Activated CD4-positive, CD25-positive, alpha-beta regulatory T cell treated with anti-CD3 and anti-CD28 coated beads, Interleukin-2, amount 50 U/mL, for 24 hours (primary cell): Measurements from ENCODE around the gene ESPN.
"Not testable (repeated sequence)": the region's sequence is repeated elsewhere in the genome, so short reads cannot be mapped to it uniquely, and the experiment has no call there.

Experiments
- ATAC-seq, 2 donors: fragments of 150-1000 bp; cut with Tn5 transposase; one replicate each; pipeline ENCODE4 v1.10.0; 2021; ENCODE audit warnings: mild to moderate bottlenecking in 1 of 2, moderate library complexity in 1 of 2

ESPN gene

GRCh38 chr1:6424619-6425593 lies at the start of gene ESPN:
TSS of gene ESPN (plus strand) at chr1:6424776. CDS start at chr1:6424956, 180 bp downstream.
- peak; percentile 19 to 30 for ATAC-seq

- no peak for ATAC-seq
These were observed 46.4 kb upstream of the ESPN start for GRCh38 chr1:6378096-6378746.

DNA sequence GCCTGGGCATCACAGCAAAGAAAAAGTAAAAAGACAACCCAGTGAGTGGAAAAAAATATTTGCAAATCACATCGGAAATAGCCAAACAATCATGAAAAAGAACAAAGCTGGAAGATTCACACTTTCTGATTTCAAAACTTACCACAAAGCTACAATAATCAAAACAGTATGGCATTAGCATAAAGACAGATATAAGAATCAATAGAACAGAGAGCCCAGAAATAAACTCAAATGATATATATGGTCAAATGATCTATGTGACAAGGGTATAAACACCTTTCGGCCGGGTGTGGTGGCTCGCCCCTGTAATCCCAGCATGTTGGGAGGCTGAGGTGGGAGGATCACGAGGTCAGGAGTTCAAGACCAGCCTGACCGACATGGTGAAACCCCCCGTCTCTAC lies 44.5 kb upstream of the ESPN start:
- ATAC-seq = no peak

DNA sequence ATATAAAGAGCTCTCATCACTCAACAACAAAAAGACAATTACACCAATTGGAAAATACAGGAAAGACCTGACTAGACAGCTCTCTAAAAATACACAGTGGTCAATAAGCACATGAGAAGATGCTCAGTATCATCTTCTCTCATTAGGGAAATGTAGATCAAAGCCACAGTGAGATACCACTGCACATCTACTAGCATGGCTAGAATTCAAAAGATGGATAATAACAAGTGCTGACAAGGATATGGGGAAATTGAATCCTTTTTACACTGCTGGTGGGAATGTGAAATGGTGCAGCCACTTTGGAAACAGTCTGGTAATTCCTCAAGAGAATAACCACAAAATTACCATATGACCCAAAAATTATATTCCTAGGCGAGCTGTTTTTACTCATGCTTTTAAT lies 40.4 kb upstream of the ESPN start:
- no peak for ATAC-seq

GRCh38 chr1:6384962-6385361 lies 39.6 kb upstream of the ESPN start:
- no peak for ATAC-seq

DNA sequence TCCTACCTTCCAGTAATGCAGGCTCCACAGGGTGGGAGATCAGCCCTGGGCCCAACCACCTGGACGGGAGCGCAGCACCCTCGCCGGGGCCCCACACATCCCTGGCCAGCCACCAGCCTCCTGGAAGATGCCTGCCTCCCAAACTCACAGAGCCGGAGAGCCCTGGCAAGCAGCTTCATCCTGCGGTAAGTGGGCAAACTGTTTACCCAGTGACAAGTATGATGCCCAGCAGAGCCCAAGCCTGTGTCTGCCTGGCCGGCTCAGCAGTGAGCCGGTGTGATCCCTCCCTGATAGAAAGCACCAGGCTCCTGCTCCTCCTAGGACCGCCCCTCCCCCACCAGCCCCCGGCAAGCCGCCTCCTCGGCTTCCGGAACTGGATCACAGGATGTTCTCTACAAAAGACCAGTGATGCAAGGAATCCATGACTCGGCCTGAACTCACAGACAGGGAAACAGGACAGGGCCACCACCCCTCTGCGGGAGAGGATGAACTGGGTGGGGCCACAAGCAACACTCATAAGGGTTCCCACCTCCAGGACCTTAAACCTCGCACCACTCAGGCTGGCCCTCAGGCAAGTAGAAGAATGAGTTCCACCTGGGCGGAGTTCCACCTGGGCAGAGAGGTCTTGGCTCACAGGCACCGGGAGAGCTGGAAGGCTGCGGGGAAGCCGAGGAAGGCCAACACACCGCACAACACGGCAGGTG lies 38.9 kb upstream of the ESPN start:
- no peak for ATAC-seq

- no peak for ATAC-seq
These were observed 38.1 kb upstream of the ESPN start for GRCh38 chr1:6386371-6386949.

DNA sequence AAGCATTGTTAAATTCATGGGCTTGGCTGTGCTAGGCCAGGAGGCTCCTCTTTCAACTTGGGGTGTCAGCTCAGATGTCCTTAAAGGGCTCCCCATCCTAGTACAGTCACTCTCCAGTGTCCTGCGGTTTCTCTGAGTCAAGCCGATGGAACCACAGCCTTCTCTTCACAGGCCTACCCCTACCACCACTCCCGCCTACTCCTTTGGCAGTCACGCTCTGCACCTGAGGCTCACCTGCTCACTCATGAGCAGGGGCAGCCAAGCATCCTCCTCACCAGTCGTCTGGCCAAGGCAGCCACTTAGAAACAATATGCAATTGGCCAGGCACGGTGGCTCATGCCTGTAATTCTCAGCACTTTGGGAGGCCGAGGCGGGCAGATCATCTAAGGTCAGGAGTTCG lies 34.6 kb upstream of the ESPN start:
- no peak for ATAC-seq

GRCh38 chr1:6391951-6392808 lies 32.4 kb upstream of the ESPN start:
- no peak for ATAC-seq

DNA sequence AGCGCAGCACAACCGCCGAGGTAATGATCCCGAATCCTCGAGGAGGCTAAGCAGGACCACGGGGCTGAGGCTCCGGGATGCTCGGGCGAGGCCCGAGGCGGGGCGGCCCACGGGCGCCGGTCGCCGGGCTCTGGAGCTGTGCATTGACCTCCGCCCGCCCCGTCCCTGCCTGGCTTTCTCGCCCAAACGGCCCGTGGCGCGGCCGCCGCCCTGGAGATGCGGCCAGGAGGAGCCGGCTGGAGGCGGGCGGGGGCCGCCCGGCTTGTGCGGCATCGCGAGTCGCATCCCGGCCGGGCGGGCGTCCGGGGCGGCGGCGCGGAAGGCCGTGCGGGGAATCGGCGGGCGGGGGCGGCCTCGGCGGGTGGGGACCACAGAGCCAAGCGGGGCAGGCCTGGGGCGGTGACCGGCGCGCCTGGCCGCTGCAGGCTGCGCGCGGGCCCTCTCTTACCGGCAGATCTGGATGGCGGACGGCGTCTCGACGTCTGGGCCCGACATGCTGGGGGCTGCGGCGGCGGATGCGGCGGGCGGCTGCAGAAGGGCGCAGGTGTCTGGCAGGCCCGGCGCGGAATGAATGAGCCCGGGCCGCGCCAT lies 31.7 kb upstream of the ESPN start:
- no peak for ATAC-seq

DNA sequence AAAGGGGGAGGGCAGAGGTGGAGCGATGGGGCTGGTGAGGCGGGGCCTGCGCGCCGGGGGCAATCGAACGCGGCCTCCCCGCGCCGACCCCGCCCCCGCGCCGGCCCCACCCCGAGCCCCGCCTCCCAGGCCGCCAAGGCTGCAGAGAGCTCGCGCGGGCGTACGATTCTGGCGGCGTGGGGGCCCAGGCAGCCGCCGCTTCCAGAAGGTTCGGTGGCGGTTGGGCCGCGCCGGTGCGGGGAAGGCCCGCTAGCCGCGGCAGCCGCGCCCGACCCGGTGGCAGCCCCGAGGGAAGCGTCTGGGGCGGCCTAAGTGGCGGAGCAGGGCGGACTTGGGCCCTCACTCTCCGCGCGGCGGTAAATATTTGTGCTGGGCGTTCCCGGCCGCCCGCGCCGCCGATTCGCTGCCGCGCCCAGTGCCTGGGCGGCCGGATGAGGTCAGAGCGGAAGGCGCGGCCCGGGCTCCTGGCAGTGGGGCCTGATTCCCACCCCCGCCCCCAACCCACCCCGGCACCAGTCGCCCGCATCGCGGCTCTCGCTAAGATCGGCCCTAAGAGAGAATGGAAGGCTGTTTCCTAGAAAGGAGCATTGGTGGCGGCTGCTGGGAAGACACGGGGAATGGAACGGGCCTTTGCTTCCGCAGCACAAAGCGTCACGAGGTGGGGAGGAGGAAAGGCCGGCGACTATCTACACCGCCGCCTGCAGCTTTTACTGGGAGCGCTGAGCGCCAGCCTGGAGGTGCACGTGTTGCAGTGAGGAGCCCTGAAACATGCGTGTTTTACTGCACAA lies 31.0 kb upstream of the ESPN start, which contains the start of gene ACOT7:
Gene ACOT7, minus strand, starts transcription at position 368 of the 788 bp plus-strand sequence. CDS start 368 bp downstream, outside the sequence.
- peak; percentile 89 to 90 for ATAC-seq

DNA sequence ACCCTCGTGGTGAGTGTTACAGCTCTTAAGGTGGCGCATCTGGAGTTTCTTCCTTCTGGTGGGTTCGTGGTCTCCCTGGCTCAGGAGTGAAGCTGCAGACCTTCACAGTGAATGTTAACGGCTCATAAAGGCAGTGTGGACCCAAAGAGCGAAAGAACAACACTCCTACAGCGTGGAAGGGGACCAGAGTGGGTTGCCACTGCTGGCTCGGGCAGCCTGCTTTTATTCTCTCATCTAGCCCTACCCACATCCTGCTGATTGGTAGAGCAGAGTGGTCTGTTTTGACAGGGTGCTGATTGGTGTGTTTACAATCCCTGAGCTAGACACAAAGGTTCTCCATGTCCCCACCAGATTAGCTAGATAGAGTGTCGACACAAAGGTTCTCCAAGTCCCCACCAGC lies 29.4 kb upstream of the ESPN start:
- ATAC-seq = not testable (repeated sequence)

DNA sequence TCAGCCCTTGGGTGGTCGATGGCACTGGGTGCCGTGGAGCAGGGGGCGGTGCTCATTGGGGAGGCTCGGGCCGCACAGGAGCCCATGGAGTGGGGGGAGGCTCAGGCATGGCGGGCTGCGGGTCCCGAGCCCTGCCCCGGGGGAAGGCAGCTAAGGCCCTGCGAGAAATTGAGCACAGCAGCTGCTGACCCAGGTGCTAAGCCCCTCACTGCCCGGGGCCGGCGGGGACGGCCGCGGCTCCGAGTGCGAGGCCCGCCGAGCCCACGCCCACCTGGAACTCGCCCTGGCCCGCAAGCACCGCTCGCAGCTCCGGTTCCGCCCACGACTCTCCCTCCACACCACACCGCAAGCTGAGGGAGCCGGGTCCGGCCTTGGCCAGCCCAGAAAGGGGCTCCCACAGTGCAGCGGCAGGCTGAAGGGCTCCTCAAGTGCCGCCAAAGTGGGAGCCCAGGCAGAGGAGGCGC lies 28.8 kb upstream of the ESPN start:
- ATAC-seq = not testable (repeated sequence)

- no peak for ATAC-seq
These were observed 27.6 kb upstream of the ESPN start for GRCh38 chr1:6396998-6397397.

GRCh38 chr1:6397844-6398441 lies 26.6 kb upstream of the ESPN start:
- no peak for ATAC-seq

- no peak for ATAC-seq
These were observed 25.3 kb upstream of the ESPN start for GRCh38 chr1:6399294-6399693.

- no peak for ATAC-seq
These were observed 22.9 kb upstream of the ESPN start for GRCh38 chr1:6401673-6402072.

- ATAC-seq = no peak
These were observed 16.6 kb upstream of the ESPN start for GRCh38 chr1:6408023-6408422.

DNA sequence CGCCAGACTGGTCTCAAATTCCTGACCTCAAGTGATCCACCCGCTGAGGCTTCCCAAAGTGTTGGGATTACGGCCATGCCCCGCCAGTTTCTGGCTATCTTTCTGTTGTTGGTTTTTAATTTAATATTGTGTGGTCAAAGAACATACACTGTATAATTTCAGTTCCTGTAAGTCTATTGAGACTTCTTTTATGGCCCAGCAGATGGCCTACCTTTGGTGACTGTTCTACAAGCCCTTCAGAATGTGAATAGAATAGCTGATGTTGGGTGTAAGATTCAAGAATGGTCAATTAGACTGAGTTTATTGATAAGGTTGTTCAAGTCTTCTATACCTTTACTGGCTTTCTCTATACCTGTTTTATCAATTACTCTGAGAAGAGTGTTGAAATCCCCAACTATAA lies 15.5 kb upstream of the ESPN start:
- ATAC-seq = no peak

GRCh38 chr1:6409733-6410132 lies 14.8 kb upstream of the ESPN start:
- no peak for ATAC-seq
